H9 (cell line): ENCODE measurements around the gene GDPD4. TPM values are rescaled to one million over a fixed set of nuclear protein-coding genes. Genes with fewer than 3 reads are reported as not detected.
A peak's percentile ranks its signal among the peaks of the same experiment; 100 is the strongest.

Source experiments
- DNase-seq: peaks from one replicate; pipeline ENCODE4 v3.0.0-alpha.2; 2017
- H2AFZ ChIP-seq: one replicate; pipeline ENCODE4 v1.6.1; 2013; ENCODE audit warnings: mild to moderate bottlenecking, low read length, control low read depth, moderate library complexity
- H2AK5ac ChIP-seq: 2 replicates; pipeline ENCODE4 v1.6.1; 2013; ENCODE audit warnings: low read length, control low read depth, mixed read lengths; ENCODE audit not compliant: insufficient read length
- H2BK120ac ChIP-seq: one replicate; pipeline ENCODE4 v1.6.1; 2013; ENCODE audit warnings: low read depth, mild to moderate bottlenecking, low read length, control low read depth, inconsistent platforms; ENCODE audit not compliant: poor library complexity, severe bottlenecking
- H2BK12ac ChIP-seq: 2 replicates; pipeline ENCODE4 v1.6.1; 2013; ENCODE audit warnings: low read length, control low read depth, mixed read lengths, low read depth; ENCODE audit not compliant: insufficient read length
- H2BK15ac ChIP-seq: 2 replicates; pipeline ENCODE4 v1.6.1; 2013; ENCODE audit warnings: low read depth, low read length, control low read depth
- H2BK20ac ChIP-seq: one replicate; pipeline ENCODE4 v1.6.1; 2013; ENCODE audit warnings: low read depth, mild to moderate bottlenecking, low read length, control low read depth, inconsistent platforms; ENCODE audit not compliant: poor library complexity, severe bottlenecking
- H2BK5ac ChIP-seq: 2 replicates; pipeline ENCODE4 v1.6.1; 2013; ENCODE audit warnings: low read length, control low read depth, mixed read lengths; ENCODE audit not compliant: insufficient read length
- H3K14ac ChIP-seq: 2 replicates; pipeline ENCODE4 v1.6.1; 2013; ENCODE audit warnings: low read length, control low read depth; ENCODE audit not compliant: insufficient read depth
- H3K18ac ChIP-seq: 2 replicates; pipeline ENCODE4 v1.6.1; 2013; ENCODE audit warnings: low read depth, mild to moderate bottlenecking, mixed read lengths, low read length, control low read depth; ENCODE audit not compliant: insufficient read length
- H3K23ac ChIP-seq: 2 replicates; pipeline ENCODE4 v1.6.1; 2013; ENCODE audit warnings: low read length, control low read depth, mixed read lengths, low read depth; ENCODE audit not compliant: insufficient read length
- H3K23me2 ChIP-seq: 2 replicates; pipeline ENCODE4 v1.6.1; 2013; ENCODE audit warnings: low read depth, mild to moderate bottlenecking, mixed read lengths, low read length, control low read depth; ENCODE audit not compliant: insufficient read length, poor library complexity, severe bottlenecking
- H3K27ac ChIP-seq: 2 replicates; pipeline ENCODE4 v1.5.1; 2013; ENCODE audit warnings: low read length, control low read depth, mixed read lengths, low read depth; ENCODE audit not compliant: insufficient read length
- H3K27me3 ChIP-seq: 2 replicates; pipeline ENCODE4 v1.6.1; 2013; ENCODE audit warnings: low read length, control low read depth, inconsistent platforms; ENCODE audit not compliant: insufficient read depth
- H3K4ac ChIP-seq: 2 replicates; pipeline ENCODE4 v1.6.1; 2013; ENCODE audit warnings: low read depth, mild to moderate bottlenecking, control low read depth, inconsistent platforms, low read length, moderate library complexity
- H3K4me1 ChIP-seq: 2 replicates; pipeline ENCODE4 v1.6.1; 2013; ENCODE audit warnings: low read length, control low read depth, inconsistent platforms; ENCODE audit not compliant: insufficient read depth
- H3K4me2 ChIP-seq: 2 replicates; pipeline ENCODE4 v1.6.1; 2013; ENCODE audit warnings: low read length, control low read depth, mixed read lengths; ENCODE audit not compliant: insufficient read length, insufficient read depth
- H3K56ac ChIP-seq: 2 replicates; pipeline ENCODE4 v1.6.1; 2013; ENCODE audit warnings: low read depth, mild to moderate bottlenecking, mixed read lengths, low read length, control low read depth; ENCODE audit not compliant: insufficient read length
- H3K79me1 ChIP-seq: 2 replicates; pipeline ENCODE4 v1.6.1; 2013; ENCODE audit warnings: low read depth, mild to moderate bottlenecking, moderate library complexity, low read length, control low read depth, inconsistent platforms; ENCODE audit not compliant: insufficient read depth, poor library complexity, severe bottlenecking
- H3K79me2 ChIP-seq: 2 replicates; pipeline ENCODE4 v1.6.1; 2013; ENCODE audit warnings: low read length, control low read depth, inconsistent platforms; ENCODE audit not compliant: insufficient read depth
- H3K9ac ChIP-seq: 2 replicates; pipeline ENCODE4 v1.6.1; 2013; ENCODE audit warnings: low read length, control low read depth, mixed read lengths; ENCODE audit not compliant: insufficient read length; ENCODE audit errors: extremely low read depth
- H3K9me3 ChIP-seq: one replicate; pipeline ENCODE4 v1.6.1; 2013; ENCODE audit warnings: low read depth, low read length, inconsistent platforms; ENCODE audit not compliant: control insufficient read depth
- H3T11ph ChIP-seq: one replicate; pipeline ENCODE4 v1.6.1; 2013; ENCODE audit warnings: mild to moderate bottlenecking, low read length, control low read depth, inconsistent platforms
- H4K20me1 ChIP-seq: one replicate; pipeline ENCODE4 v1.6.1; 2013; ENCODE audit not compliant: control insufficient read depth, insufficient read length, insufficient read depth
- H4K5ac ChIP-seq: 2 replicates; pipeline ENCODE4 v1.6.1; 2013; ENCODE audit warnings: low read depth, mild to moderate bottlenecking, mixed read lengths, low read length, control low read depth; ENCODE audit not compliant: insufficient read length
- H4K8ac ChIP-seq: replicated peaks from 2 replicates; pipeline ENCODE4 v1.6.1; 2013; ENCODE audit warnings: low read length, control low read depth, mixed read lengths, low read depth; ENCODE audit not compliant: insufficient read length
- H4K91ac ChIP-seq: 2 replicates; pipeline ENCODE4 v1.6.1; 2013; ENCODE audit warnings: low read depth, mild to moderate bottlenecking, moderate library complexity, mixed read lengths, low read length, control low read depth; ENCODE audit not compliant: insufficient read length
- H3K27ac Mint-ChIP-seq, 3 experiments: 2 replicates in 2 of 3; 3 replicates in 1 of 3; pipeline ENCODE4 v1.8.0; 2020 to 2021; ENCODE audit warnings: mixed read lengths in 3 of 3, mild to moderate bottlenecking in 1 of 3, moderate library complexity in 1 of 3
- H3K27me3 Mint-ChIP-seq: 2 replicates; pipeline ENCODE4 v1.8.0; 2021; ENCODE audit warnings: low read depth, mild to moderate bottlenecking, moderate library complexity, mixed read lengths
- H3K36me3 Mint-ChIP-seq, 3 experiments: 2 replicates in 2 of 3; 3 replicates in 1 of 3; pipeline ENCODE4 v1.8.0; 2020 to 2021; ENCODE audit warnings: low read depth in 3 of 3, mixed read lengths in 3 of 3; ENCODE audit not compliant: insufficient read depth in 1 of 3
- H3K4me1 Mint-ChIP-seq, 2 experiments: 2 replicates each; pipeline ENCODE4 v1.8.0; 2020; ENCODE audit warnings: mixed read lengths in 2 of 2
- H3K4me3 Mint-ChIP-seq, 2 experiments: 2 replicates in 1 of 2; 3 replicates in 1 of 2; pipeline ENCODE4 v1.8.0; 2020 to 2021; ENCODE audit warnings: mild to moderate bottlenecking in 2 of 2, mixed read lengths in 2 of 2, moderate library complexity in 1 of 2
- H3K9me3 Mint-ChIP-seq, 2 experiments: 2 replicates in 1 of 2; 3 replicates in 1 of 2; pipeline ENCODE4 v1.8.0; 2020; ENCODE audit warnings: mild to moderate bottlenecking in 2 of 2, mixed read lengths in 2 of 2, moderate library complexity in 1 of 2
- WGBS: extraction: QIAGEN DNeasy Blood & Tissue Kit; methylation state at CpG from one replicate; pipeline ENCODE4 v1.1.7; 2013; ENCODE audit warnings: missing lambda C conversion rate, low lambda C conversion rate, mixed read lengths; ENCODE audit not compliant: insufficient read length; ENCODE audit errors: extremely low coverage; 5-methylcytosine and 5-hydroxymethylcytosine counted together
- total RNA-seq: library from RNA; stranded (reverse); gene quantifications from 2 replicates; pipeline ENCODE4 v1.2.1, GENCODE V29; 2021
- TF ChIP-seq, protein P1 (sequence below): fragments of 200-600 bp; sonication (generic); conservative IDR thresholded peaks from 3 replicates; pipeline ENCODE4 v1.8.0; 2021; ENCODE audit warnings: antibody characterized with exemption, mild to moderate bottlenecking

GDPD4 gene
- total RNA-seq, 1 experiment from 2014 or later, result not detected

DNA sequence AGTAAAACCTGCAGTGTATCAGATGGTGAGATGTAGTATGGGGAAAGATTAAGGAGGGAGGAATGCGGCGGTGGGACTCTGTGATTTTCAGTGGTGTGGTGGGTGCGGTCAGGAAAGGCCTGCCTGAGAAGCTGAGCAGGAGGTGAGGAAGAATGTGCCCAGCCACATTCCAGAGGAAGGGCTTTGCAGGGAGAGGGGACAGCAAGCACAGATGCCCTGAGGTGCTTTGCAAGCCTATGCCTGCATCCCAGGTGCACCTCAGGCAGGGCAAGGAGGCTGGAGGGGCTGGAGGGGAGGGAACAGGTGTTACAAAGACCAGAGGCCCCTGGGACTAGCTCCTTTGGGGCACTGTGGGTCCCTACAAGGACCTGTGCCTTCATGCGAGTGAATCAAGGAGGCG, 131.4 kb downstream of the GDPD4 start:
- H3K9me3 Mint-ChIP-seq, result peaks cover 0 to 2% of the 10 kb centered on the region in 2 experiments; a peak in 1 of 5 replicates
- Histone ChIP-seq H3K23me2 (no peaks in the 10 kb centered on the region), H3K27ac (no peak overlapping the region), H3K14ac (no peak overlapping the region; the same call in 1 of the 2 replicates), H3T11ph (no peak overlapping the region), H2BK5ac (no peak overlapping the region), H2BK12ac (no peak overlapping the region), H3K18ac (no peak overlapping the region), H2BK20ac (no peak overlapping the region), H3K4ac (no peak overlapping the region), H3K4me2 (no peak overlapping the region), H3K27me3 (peaks cover 2% of the 10 kb centered on the region; the same call in 1 of the 2 replicates), H2BK120ac (no peak overlapping the region), H2AK5ac (no peak overlapping the region), H2AFZ (no peak overlapping the region), H3K23ac (no peak overlapping the region), H3K56ac (no peak overlapping the region), H2BK15ac (no peak overlapping the region), H3K4me1 (peaks cover 10% of the 10 kb centered on the region; the same call in 1 of the 2 replicates), H3K9me3 (no peaks in the 10 kb centered on the region), H3K79me1 (no peaks in the 10 kb centered on the region), H4K5ac (no peak overlapping the region), H4K91ac (no peak overlapping the region), H3K79me2 (no peaks in the 10 kb centered on the region), H4K20me1 (no peaks in the 10 kb centered on the region), H3K9ac (no peak overlapping the region), H4K8ac (no peak overlapping the region)
- TF ChIP-seq, protein P1, sequence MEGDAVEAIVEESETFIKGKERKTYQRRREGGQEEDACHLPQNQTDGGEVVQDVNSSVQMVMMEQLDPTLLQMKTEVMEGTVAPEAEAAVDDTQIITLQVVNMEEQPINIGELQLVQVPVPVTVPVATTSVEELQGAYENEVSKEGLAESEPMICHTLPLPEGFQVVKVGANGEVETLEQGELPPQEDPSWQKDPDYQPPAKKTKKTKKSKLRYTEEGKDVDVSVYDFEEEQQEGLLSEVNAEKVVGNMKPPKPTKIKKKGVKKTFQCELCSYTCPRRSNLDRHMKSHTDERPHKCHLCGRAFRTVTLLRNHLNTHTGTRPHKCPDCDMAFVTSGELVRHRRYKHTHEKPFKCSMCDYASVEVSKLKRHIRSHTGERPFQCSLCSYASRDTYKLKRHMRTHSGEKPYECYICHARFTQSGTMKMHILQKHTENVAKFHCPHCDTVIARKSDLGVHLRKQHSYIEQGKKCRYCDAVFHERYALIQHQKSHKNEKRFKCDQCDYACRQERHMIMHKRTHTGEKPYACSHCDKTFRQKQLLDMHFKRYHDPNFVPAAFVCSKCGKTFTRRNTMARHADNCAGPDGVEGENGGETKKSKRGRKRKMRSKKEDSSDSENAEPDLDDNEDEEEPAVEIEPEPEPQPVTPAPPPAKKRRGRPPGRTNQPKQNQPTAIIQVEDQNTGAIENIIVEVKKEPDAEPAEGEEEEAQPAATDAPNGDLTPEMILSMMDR, result no peak
- no peak overlapping the region; a peak in 1 of 5 replicates for H3K4me3 Mint-ChIP-seq
- H3K36me3 Mint-ChIP-seq, result peaks cover 0 to 3% (median 0%) of the 10 kb centered on the region in 3 experiments; a peak in 2 of 7 replicates
- peak; percentile 89 for DNase-seq
- peaks cover 49 to 57% of the 10 kb centered on the region in 2 experiments for H3K4me1 Mint-ChIP-seq
- WGBS, result no CpG with 5 or more reads among the region's 5 CpGs
- H3K27me3 Mint-ChIP-seq, result no peaks in the 10 kb centered on the region; the same call in none of the 2 replicates
- peak overlapping the region; percentile 31 to 86 (median 60); a peak in 4 of 7 replicates for H3K27ac Mint-ChIP-seq
